WTC11 (cell line): Measurements from ENCODE around the gene ELOVL2. TPM values are rescaled to one million over a fixed set of nuclear protein-coding genes. Genes with fewer than 3 reads are reported as not detected.

Source experiments
- ATAC-seq: fragments of 200-7000 bp; cut with Tn5 transposase; 2 replicates; pipeline ENCODE4 v1.10.0; 2021; ENCODE audit warnings: mild to moderate bottlenecking, moderate library complexity
- CTCF ChIA-PET: fragments of 300-600 bp; sonication (Branson Sonifier 250); formaldehyde crosslinking; loops from one replicate; lab custom pipeline; 2021; ENCODE audit warnings: antibody characterized with exemption; lab: Charles Lee
- POLR2A ChIA-PET: fragments of 350-600 bp; sonication (Branson Sonifier 250); formaldehyde crosslinking; loops from one replicate; lab custom pipeline; 2021; ENCODE audit warnings: antibody characterized with exemption; lab: Charles Lee
- DNase-seq: peaks from one replicate; pipeline ENCODE4 v3.0.0; 2021; ENCODE audit warnings: low spot score
- H3K27ac Mint-ChIP-seq: 2 replicates; pipeline ENCODE4 v1.8.0; 2021; ENCODE audit warnings: mixed read lengths
- H3K27me3 Mint-ChIP-seq: 2 replicates; pipeline ENCODE4 v1.8.0; 2021; ENCODE audit warnings: low read depth, mild to moderate bottlenecking, moderate library complexity, mixed read lengths
- H3K36me3 Mint-ChIP-seq: 2 replicates; pipeline ENCODE4 v1.8.0; 2021; ENCODE audit warnings: mixed read lengths
- H3K4me1 Mint-ChIP-seq: 2 replicates; pipeline ENCODE4 v1.8.0; 2022; ENCODE audit warnings: mixed read lengths
- H3K4me3 Mint-ChIP-seq: 2 replicates; pipeline ENCODE4 v1.8.0; 2021; ENCODE audit warnings: mild to moderate bottlenecking, moderate library complexity, mixed read lengths
- H3K9me3 Mint-ChIP-seq: 2 replicates; pipeline ENCODE4 v1.8.0; 2021; ENCODE audit warnings: mixed read lengths
- ATF1 ChIP-seq: sonication (generic); formaldehyde crosslinking; IDR thresholded peaks from 2 replicates; pipeline ENCODE4 v1.8.1; 2023; ENCODE audit warnings: mild to moderate bottlenecking, moderate library complexity, missing genetic modification reagents
- ATF2 ChIP-seq: sonication (generic); formaldehyde crosslinking; IDR thresholded peaks from 2 replicates; pipeline ENCODE4 v1.8.1; 2022; ENCODE audit warnings: low read depth, missing genetic modification reagents, borderline replicate concordance
- EMX1 ChIP-seq: fragments of 250-450 bp; sonication (Bioruptor Pico); IDR thresholded peaks from 2 replicates; pipeline ENCODE4 v1.8.0; 2021; ENCODE audit warnings: mild to moderate bottlenecking
- FOXP1 ChIP-seq: sonication (generic); formaldehyde crosslinking; IDR thresholded peaks from 2 replicates; pipeline ENCODE4 v1.8.0; 2022; ENCODE audit warnings: missing genetic modification reagents, mild to moderate bottlenecking, moderate library complexity, borderline replicate concordance
- JUN ChIP-seq: sonication (generic); formaldehyde crosslinking; IDR thresholded peaks from 2 replicates; pipeline ENCODE4 v1.8.0; 2023; ENCODE audit warnings: mild to moderate bottlenecking, missing genetic modification reagents
- NR1H2 ChIP-seq: sonication (generic); formaldehyde crosslinking; IDR thresholded peaks from 2 replicates; pipeline ENCODE4 v1.9.0; 2021; ENCODE audit warnings: mild to moderate bottlenecking, moderate library complexity, missing genetic modification reagents
- NR2C2 ChIP-seq: sonication (generic); formaldehyde crosslinking; IDR thresholded peaks from 2 replicates; pipeline ENCODE4 v1.8.0; 2022; ENCODE audit warnings: mild to moderate bottlenecking, missing genetic modification reagents
- PREB ChIP-seq: sonication (generic); formaldehyde crosslinking; IDR thresholded peaks from 2 replicates; pipeline ENCODE4 v1.8.1; 2022; ENCODE audit warnings: mild to moderate bottlenecking, missing genetic modification reagents, moderate library complexity, borderline replicate concordance
- RORB ChIP-seq: fragments of 250-450 bp; sonication (Bioruptor Pico); IDR thresholded peaks from 2 replicates; pipeline ENCODE4 v1.9.0; 2021; ENCODE audit warnings: mild to moderate bottlenecking
- TEAD4 ChIP-seq: sonication (generic); formaldehyde crosslinking; IDR thresholded peaks from 2 replicates; pipeline ENCODE4 v1.8.0; 2022; ENCODE audit warnings: mild to moderate bottlenecking, missing genetic modification reagents
- ZBTB21 ChIP-seq: sonication (generic); formaldehyde crosslinking; IDR thresholded peaks from 2 replicates; pipeline ENCODE4 v1.8.1; 2023; ENCODE audit warnings: mild to moderate bottlenecking, missing genetic modification reagents, borderline replicate concordance
- ZNF423 ChIP-seq: fragments of 250-450 bp; sonication (Bioruptor Pico); IDR thresholded peaks from 2 replicates; pipeline ENCODE4 v2.1.2; 2022; ENCODE audit warnings: mild to moderate bottlenecking, moderate library complexity
- total RNA-seq: library from RNA; stranded (reverse); gene quantifications from 3 replicates; pipeline ENCODE4 v1.2.3, GENCODE V29; 2021
- TF ChIP-seq, protein P1 (sequence below): sonication (generic); formaldehyde crosslinking; IDR thresholded peaks from 2 replicates; pipeline ENCODE4 v1.8.1; 2022; ENCODE audit warnings: low read depth, mild to moderate bottlenecking, moderate library complexity, missing genetic modification reagents, borderline replicate concordance
- TF ChIP-seq, protein P2 (sequence below): sonication (generic); formaldehyde crosslinking; IDR thresholded peaks from 2 replicates; pipeline ENCODE4 v1.8.1; 2023; ENCODE audit warnings: mild to moderate bottlenecking, missing genetic modification reagents, moderate library complexity

ELOVL2 gene
- total RNA-seq, 1 experiment from 2014 or later = 2.0 TPM

GRCh38 chr6:10970731-10971130 lies 73.4 kb downstream of the ELOVL2 start (continued):
- TF ChIP-seq, protein P1, sequence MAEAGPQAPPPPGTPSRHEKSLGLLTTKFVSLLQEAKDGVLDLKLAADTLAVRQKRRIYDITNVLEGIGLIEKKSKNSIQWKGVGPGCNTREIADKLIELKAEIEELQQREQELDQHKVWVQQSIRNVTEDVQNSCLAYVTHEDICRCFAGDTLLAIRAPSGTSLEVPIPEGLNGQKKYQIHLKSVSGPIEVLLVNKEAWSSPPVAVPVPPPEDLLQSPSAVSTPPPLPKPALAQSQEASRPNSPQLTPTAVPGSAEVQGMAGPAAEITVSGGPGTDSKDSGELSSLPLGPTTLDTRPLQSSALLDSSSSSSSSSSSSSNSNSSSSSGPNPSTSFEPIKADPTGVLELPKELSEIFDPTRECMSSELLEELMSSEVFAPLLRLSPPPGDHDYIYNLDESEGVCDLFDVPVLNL = no peak
- no peak for TF ChIP-seq ATF2 (CRISPR knock-in tag)
- no peak for TF ChIP-seq JUN
- TF ChIP-seq NR2C2 (CRISPR knock-in tag) = no peak
- TF ChIP-seq ATF1 (CRISPR knock-in tag) = no peak
- no peak for TF ChIP-seq ZNF423 (CRISPR knock-in tag)
- TF ChIP-seq RORB (CRISPR knock-in tag) = no peak
- no peak for TF ChIP-seq EMX1
- TF ChIP-seq ZBTB21 (CRISPR knock-in tag) = no peak
- TF ChIP-seq FOXP1 (CRISPR knock-in tag) = no peak

DNA sequence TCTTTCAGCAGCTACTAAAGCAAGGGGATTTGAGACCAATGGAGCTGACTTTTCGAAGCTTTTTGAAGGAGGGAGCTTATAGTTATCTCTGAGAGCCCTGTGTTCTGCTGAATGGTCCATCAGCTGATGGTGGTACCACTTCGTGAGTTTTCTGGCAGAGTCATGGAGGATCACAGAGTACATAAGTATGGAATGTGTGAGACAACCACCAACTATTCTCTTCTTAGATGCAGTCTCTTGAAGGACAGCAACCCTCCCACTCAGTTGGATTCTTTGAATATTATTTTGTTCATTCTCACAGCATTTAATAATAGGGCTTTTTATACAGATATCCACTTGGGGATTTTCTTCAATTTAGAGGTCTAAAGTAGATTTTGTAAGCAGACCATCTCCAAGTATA lies 75.3 kb downstream of the ELOVL2 start:
- H3K27me3 Mint-ChIP-seq = peaks cover 32% of the 10 kb centered on the region
- H3K4me1 Mint-ChIP-seq = no peaks in the 10 kb centered on the region
- peaks cover 16% of the 10 kb centered on the region for H3K9me3 Mint-ChIP-seq

GRCh38 chr6:10964684-10965083 lies 79.4 kb downstream of the ELOVL2 start:
- DNase-seq (no peak), ATAC-seq (no peak)
- Mint-ChIP-seq H3K4me3 (no peak overlapping the region), H3K27me3 (peaks cover 73% of the 10 kb centered on the region), H3K9me3 (peaks cover 16% of the 10 kb centered on the region), H3K4me1 (peaks cover 13% of the 10 kb centered on the region), H3K36me3 (peaks cover 18% of the 10 kb centered on the region), H3K27ac (no peak overlapping the region)
- ChIA-PET POLR2A (no interaction called here), CTCF (interaction anchor here (2.4 kb wide), 1 partner anchor 10 kb away, joined by 14 read pairs; no protein-coding TSS in a partner anchor)
- TF ChIP-seq, protein P2, sequence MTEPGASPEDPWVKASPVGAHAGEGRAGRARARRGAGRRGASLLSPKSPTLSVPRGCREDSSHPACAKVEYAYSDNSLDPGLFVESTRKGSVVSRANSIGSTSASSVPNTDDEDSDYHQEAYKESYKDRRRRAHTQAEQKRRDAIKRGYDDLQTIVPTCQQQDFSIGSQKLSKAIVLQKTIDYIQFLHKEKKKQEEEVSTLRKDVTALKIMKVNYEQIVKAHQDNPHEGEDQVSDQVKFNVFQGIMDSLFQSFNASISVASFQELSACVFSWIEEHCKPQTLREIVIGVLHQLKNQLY = no peak
- no peak for TF ChIP-seq NR1H2

More for the DNA sequence above, 75.3 kb downstream of the ELOVL2 start:
- POLR2A ChIA-PET = no interaction called here
- H3K4me3 Mint-ChIP-seq = no peak overlapping the region
- ATAC-seq = no peak
- DNase-seq = no peak
- TF ChIP-seq TEAD4 = no peak
- TF ChIP-seq, all 79 proteins: peak for 0
- Mint-ChIP-seq H3K36me3 (peaks cover 18% of the 10 kb centered on the region), H3K27ac (no peak overlapping the region)
- CTCF ChIA-PET = interaction anchor here (0.6 to 1.6 kb wide), 2 partner anchors 14 to 82 kb away, joined by 3 to 10 read pairs; partner anchors contain the start of gene SYCP2L

DNA sequence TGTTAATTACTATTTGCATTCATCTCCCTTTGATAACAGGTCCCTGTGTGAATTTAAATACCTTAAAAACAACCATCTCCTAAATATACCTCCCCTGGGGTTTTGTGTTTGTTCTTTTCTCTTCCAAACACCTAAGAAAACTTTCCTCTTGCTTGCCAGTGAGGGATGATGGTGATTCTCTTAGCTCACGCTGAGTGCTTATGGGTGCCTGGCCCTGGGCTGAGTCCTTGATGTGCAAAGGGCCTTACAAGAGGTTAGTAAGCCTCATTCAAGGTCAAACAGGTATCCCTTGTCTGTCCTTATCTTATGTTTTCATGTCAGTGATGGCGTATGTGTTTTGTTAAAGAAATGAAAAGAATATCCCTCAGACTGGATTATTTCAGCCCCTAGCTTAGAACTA lies 81.0 kb downstream of the ELOVL2 start:
- Mint-ChIP-seq H3K4me1 (peaks cover 13% of the 10 kb centered on the region), H3K9me3 (peaks cover 16% of the 10 kb centered on the region), H3K4me3 (no peak overlapping the region), H3K36me3 (peaks cover 18% of the 10 kb centered on the region), H3K27ac (no peak overlapping the region), H3K27me3 (peaks cover 85% of the 10 kb centered on the region)
- DNase-seq (no peak), ATAC-seq (peak; percentile 28; the same call in 1 of the 2 replicates)
- ChIA-PET POLR2A (no interaction called here), CTCF (interaction anchor here (0.5 to 2.4 kb wide), 5 partner anchors 9 to 485 kb away, joined by 3 to 14 read pairs (median 3); partner anchors contain the start of gene ELOVL2)
- TF ChIP-seq PREB (CRISPR knock-in tag) = no peak
- TF ChIP-seq ZNF423 (CRISPR knock-in tag) = 0 out of 2 replicates have a peak, but pooled peaks have one; percentile 7
